ENCODE results near the gene MBP. TPM values are rescaled to one million over a fixed set of nuclear protein-coding genes. Genes with fewer than 3 reads are reported as not detected.

MBP gene
- total RNA-seq, 2 experiments from 2014 or later, result 13.5 to 28.9 TPM

GRCh38 chr18:77129150-77129551, 3.4 kb downstream of the MBP start:
- intact Hi-C loops (cut with micrococcal nuclease; ENCODE audit: unreplicated experiment), result loop anchor here (10.0 kb wide), 1 partner anchor 634 kb away; the partner anchor contains the start of gene ZNF516
- H3K79me2 ChIP-seq (ENCODE audit: insufficient read depth, low read depth, low read length), result peaks cover 59% of the 10 kb centered on the region
- H3K36me3 ChIP-seq (ENCODE audit: insufficient read depth, low read length), result peaks cover 7% of the 10 kb centered on the region; the same call in 1 of the 2 replicates
- H3K4me3 ChIP-seq (ENCODE audit: low read depth, low read length, poor library complexity, severe bottlenecking), result no peak overlapping the region
- ChIA-PET POLR2A (interaction anchor here (0.6 kb wide), 1 partner anchor 65 kb away, joined by 3 read pairs; no protein-coding TSS in a partner anchor), CTCF (ENCODE audit: unreplicated experiment) (interaction anchor here (0.8 kb wide), 1 partner anchor 12 kb away, joined by 3 read pairs; no protein-coding TSS in a partner anchor)
- no peak overlapping the region for H2AFZ ChIP-seq (ENCODE audit: low read length)
- BruUV-seq (replicated peaks), result no TSS peak
- H3K4me1 ChIP-seq (ENCODE audit: insufficient read depth, low read length, poor library complexity, severe bottlenecking), result peaks cover 74% of the 10 kb centered on the region
- TF ChIP-seq EZH2phosphoT487 (IDR thresholded peaks at IDR 0.05; ENCODE audit: borderline replicate concordance, low read depth, low read length) (no peak), CTCF (conservative IDR thresholded peaks at IDR 0.05; ENCODE audit: low read length) (no peak)
- H3K9me2 ChIP-seq (ENCODE audit: insufficient read depth, low read length), result no peaks in the 10 kb centered on the region
- H3K4me2 ChIP-seq (ENCODE audit: low read length), result peak overlapping the region; percentile 98
- H3K27ac ChIP-seq (ENCODE audit: low read depth, low read length, poor library complexity, severe bottlenecking), result peak overlapping the region; percentile 44
- H3K9me3 ChIP-seq (ENCODE audit: low read length), result no peaks in the 10 kb centered on the region
- no peaks in the 10 kb centered on the region; the same call in 1 of the 2 replicates for H4K20me1 ChIP-seq (ENCODE audit: insufficient read depth, low read length)
- no peak for DNase-seq (ENCODE audit: low spot score)

GRCh38 chr18:77127769-77128671, 4.6 kb downstream of the MBP start:
- H3K4me2 ChIP-seq (ENCODE audit: low read length), result peak overlapping the region; percentile 98
- CTCF ChIA-PET (ENCODE audit: unreplicated experiment), result no interaction called here
- intact Hi-C loops (cut with micrococcal nuclease; ENCODE audit: unreplicated experiment), result loop anchor here (10.0 kb wide), 1 partner anchor 633 kb away; the partner anchor contains the start of gene ZNF516
- BruUV-seq (replicated peaks), result no TSS peak
- peaks cover 61% of the 10 kb centered on the region for H3K79me2 ChIP-seq (ENCODE audit: insufficient read depth, low read depth, low read length)
- H3K4me1 ChIP-seq (ENCODE audit: insufficient read depth, low read length, poor library complexity, severe bottlenecking), result peaks cover 75% of the 10 kb centered on the region
- no peak overlapping the region for H2AFZ ChIP-seq (ENCODE audit: low read length)
- H3K36me3 ChIP-seq (ENCODE audit: insufficient read depth, low read length), result peaks cover 7% of the 10 kb centered on the region; the same call in 1 of the 2 replicates
- H4K20me1 ChIP-seq (ENCODE audit: insufficient read depth, low read length), result no peaks in the 10 kb centered on the region; the same call in 1 of the 2 replicates
- DNase-seq (ENCODE audit: low spot score), result peak; percentile 66
- TF ChIP-seq EZH2phosphoT487 (IDR thresholded peaks at IDR 0.05; ENCODE audit: borderline replicate concordance, low read depth, low read length) (no peak), CTCF (conservative IDR thresholded peaks at IDR 0.05; ENCODE audit: low read length) (no peak)
- POLR2A ChIA-PET, result interaction anchor here (1.4 kb wide), 1 partner anchor 24 kb away, joined by 3 read pairs; no protein-coding TSS in a partner anchor
- H3K9me2 ChIP-seq (ENCODE audit: insufficient read depth, low read length), result no peaks in the 10 kb centered on the region
- H3K27ac ChIP-seq (ENCODE audit: low read depth, low read length, poor library complexity, severe bottlenecking), result peak overlapping the region; percentile 44
- peak overlapping the region; percentile 32 for H3K4me3 ChIP-seq (ENCODE audit: low read depth, low read length, poor library complexity, severe bottlenecking)
- no peaks in the 10 kb centered on the region for H3K9me3 ChIP-seq (ENCODE audit: low read length)

Data from OCI-LY7 (cell line).